Nephron progenitor cell (in vitro differentiated cells): ENCODE measurements around the gene BRPF3.
A peak's percentile ranks its signal among the peaks of the same experiment; 100 is the strongest.

Experiments used
- DNase-seq: peaks from one replicate; pipeline ENCODE4 v3.0.0; 2021
- H3K27ac Mint-ChIP-seq: 2 replicates; pipeline ENCODE4 v1.8.0; 2021; ENCODE audit warnings: mild to moderate bottlenecking, moderate library complexity, mixed read lengths
- H3K27me3 Mint-ChIP-seq: 2 replicates; pipeline ENCODE4 v1.8.0; 2021; ENCODE audit warnings: mild to moderate bottlenecking, low read depth, mixed read lengths; ENCODE audit not compliant: poor library complexity
- H3K36me3 Mint-ChIP-seq: 2 replicates; pipeline ENCODE4 v1.8.0; 2021; ENCODE audit warnings: low read depth, mixed read lengths
- H3K4me1 Mint-ChIP-seq: 2 replicates; pipeline ENCODE4 v1.8.0; 2021; ENCODE audit warnings: mixed read lengths
- H3K4me3 Mint-ChIP-seq: 2 replicates; pipeline ENCODE4 v1.8.0; 2021; ENCODE audit warnings: mild to moderate bottlenecking, moderate library complexity, mixed read lengths
- H3K9me3 Mint-ChIP-seq: 2 replicates; pipeline ENCODE4 v1.8.0; 2021; ENCODE audit warnings: mild to moderate bottlenecking, moderate library complexity, mixed read lengths
- TF ChIP-seq, protein P1 (sequence below): fragments of 200-600 bp; sonication (generic); IDR thresholded peaks from 2 replicates; pipeline ENCODE4 v1.5.0; 2021; ENCODE audit warnings: antibody characterized with exemption

The BRPF3 gene

DNA sequence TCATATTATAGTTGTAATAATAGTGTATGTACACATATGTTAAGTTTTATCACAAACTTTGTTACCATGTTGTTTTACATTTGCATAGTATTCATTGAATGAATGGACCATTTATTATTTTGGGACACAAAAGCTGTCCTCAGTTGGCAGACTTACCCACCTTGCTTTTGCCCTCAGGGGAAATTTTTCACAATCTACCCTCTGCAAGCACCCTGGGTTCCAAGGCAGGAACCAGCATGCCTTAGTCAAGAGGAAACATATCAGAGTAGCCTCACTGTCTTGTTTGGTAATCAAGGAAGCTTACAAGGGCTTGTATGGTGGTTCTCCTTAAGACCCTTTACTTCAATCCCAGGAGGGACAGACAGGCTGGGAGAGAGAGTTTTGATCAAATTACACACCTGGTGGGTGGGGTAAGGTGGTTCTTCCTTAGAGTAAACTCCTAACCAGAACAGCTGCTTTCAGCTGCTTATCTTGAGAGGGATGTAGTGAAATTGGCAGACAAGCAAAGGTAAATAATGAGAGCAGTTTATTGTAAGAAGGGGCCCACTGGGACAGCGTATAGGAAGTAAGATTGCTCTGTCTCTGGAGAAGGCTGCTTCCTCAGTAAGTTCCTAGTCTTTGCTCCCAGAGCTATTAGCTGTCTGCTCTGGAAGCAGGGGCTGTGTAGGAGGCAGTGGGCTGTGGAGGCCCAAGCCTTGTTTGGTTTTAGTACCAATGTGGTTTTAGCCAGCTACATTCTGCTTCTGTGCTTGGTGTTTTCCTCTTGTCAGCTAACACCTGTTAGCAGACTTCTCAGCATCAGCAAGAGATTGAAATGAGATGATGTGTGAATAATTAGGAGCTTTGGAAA, 31.1 kb downstream of the BRPF3 start:
- Mint-ChIP-seq H3K4me1 (no peaks in the 10 kb centered on the region), H3K27ac (peak overlapping the region; percentile 81), H3K4me3 (no peak overlapping the region), H3K36me3 (peaks cover 72% of the 10 kb centered on the region), H3K9me3 (no peaks in the 10 kb centered on the region), H3K27me3 (no peaks in the 10 kb centered on the region)
- TF ChIP-seq, protein P1, sequence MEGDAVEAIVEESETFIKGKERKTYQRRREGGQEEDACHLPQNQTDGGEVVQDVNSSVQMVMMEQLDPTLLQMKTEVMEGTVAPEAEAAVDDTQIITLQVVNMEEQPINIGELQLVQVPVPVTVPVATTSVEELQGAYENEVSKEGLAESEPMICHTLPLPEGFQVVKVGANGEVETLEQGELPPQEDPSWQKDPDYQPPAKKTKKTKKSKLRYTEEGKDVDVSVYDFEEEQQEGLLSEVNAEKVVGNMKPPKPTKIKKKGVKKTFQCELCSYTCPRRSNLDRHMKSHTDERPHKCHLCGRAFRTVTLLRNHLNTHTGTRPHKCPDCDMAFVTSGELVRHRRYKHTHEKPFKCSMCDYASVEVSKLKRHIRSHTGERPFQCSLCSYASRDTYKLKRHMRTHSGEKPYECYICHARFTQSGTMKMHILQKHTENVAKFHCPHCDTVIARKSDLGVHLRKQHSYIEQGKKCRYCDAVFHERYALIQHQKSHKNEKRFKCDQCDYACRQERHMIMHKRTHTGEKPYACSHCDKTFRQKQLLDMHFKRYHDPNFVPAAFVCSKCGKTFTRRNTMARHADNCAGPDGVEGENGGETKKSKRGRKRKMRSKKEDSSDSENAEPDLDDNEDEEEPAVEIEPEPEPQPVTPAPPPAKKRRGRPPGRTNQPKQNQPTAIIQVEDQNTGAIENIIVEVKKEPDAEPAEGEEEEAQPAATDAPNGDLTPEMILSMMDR: no peak
- no peak for DNase-seq

DNA sequence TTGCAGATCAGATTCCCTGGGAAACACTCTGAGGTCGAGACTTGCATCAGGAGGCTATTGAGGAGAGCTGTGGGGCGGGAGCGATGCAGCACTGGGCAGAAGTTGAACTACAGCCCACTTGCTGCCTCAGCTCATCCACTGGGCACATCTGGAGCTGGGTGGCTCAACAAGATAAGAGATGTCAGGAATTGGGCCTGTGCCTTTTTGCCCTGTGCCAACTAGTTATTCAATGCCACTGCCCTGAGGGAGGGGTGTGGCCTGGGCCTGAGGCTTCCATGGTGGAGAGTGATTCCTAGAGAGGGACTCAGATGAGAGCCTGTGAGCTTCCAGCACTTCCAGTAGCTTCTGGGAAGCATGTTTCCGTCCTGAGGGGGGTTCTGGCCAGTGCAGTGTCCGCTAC, 32.7 kb downstream of the BRPF3 start:
- H3K4me1 Mint-ChIP-seq: no peaks in the 10 kb centered on the region
- no peak overlapping the region for H3K27ac Mint-ChIP-seq
- H3K36me3 Mint-ChIP-seq: peaks cover 65% of the 10 kb centered on the region
- H3K27me3 Mint-ChIP-seq: no peaks in the 10 kb centered on the region
- TF ChIP-seq, protein P1: no peak
- H3K4me3 Mint-ChIP-seq: no peak overlapping the region
- H3K9me3 Mint-ChIP-seq: no peaks in the 10 kb centered on the region
- no peak for DNase-seq

DNA sequence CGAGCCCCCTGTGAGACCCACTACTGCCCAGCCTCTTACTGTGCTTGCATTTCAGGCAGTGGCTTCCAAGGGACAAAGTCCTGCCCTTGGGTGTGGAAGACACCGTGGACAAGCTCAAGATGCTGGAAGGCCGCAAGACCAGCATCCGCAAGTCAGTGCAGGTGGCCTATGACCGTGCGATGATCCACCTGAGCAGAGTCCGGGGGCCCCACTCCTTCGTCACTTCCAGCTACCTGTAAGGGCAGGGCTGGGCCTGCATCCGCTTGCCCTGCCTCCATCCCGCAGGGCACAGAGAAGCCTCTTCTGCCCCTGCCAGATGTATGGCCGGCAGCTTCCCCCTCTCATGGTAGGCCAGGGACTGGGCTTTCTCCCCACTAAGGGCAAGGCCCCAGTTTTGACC, 33.8 kb downstream of the BRPF3 start:
- TF ChIP-seq, protein P1: no peak
- H3K36me3 Mint-ChIP-seq: peaks cover 53% of the 10 kb centered on the region
- H3K27ac Mint-ChIP-seq: no peak overlapping the region
- no peaks in the 10 kb centered on the region for H3K9me3 Mint-ChIP-seq
- no peak overlapping the region for H3K4me3 Mint-ChIP-seq
- no peaks in the 10 kb centered on the region for H3K4me1 Mint-ChIP-seq
- DNase-seq: no peak
- no peaks in the 10 kb centered on the region for H3K27me3 Mint-ChIP-seq

DNA sequence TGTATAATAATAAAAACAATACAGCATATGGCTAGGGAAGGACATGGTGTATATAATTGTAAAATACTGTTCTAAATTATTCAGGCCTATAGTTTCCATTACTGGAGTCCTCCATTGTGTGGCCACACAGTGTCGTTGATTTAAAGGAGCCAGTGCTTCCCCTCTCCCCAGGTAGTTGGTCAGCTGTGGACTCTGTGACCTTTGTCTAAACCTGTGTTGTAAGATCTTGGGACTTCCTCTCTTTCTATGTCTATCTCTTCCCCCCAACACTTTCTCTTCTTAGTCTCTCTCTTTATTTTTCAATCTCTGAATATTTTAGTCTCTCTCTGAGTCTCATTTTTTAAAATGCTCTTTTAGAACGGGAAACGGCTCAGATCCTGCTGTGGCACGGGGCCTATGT, 35.6 kb downstream of the BRPF3 start:
- H3K27me3 Mint-ChIP-seq: no peaks in the 10 kb centered on the region
- H3K27ac Mint-ChIP-seq: no peak overlapping the region
- DNase-seq: no peak
- H3K9me3 Mint-ChIP-seq: no peaks in the 10 kb centered on the region
- H3K4me3 Mint-ChIP-seq: no peak overlapping the region
- H3K36me3 Mint-ChIP-seq: peaks cover 42% of the 10 kb centered on the region
- TF ChIP-seq, protein P1: no peak
- H3K4me1 Mint-ChIP-seq: no peaks in the 10 kb centered on the region

DNA sequence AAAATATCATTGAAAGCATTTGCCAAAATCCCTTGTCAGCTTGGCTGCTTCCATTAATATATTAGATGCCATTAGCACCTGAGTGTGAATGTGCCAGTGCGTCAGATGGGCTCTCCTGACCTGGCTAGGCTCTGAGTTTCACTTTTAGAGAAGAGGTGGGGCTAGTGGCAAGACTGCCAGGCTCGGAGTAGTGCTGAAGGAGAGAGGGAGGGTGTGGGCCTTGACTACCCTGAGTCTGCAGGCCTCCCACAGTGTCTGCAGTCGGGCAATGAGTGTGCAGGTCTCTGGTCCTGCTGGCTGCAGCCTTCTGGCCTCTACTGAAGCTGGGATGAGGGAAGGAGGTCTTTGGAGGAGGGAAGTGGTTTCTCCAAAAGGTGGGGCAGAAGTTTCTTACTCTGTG, 38.8 kb downstream of the BRPF3 start:
- Mint-ChIP-seq H3K4me3 (no peak overlapping the region), H3K27me3 (peaks cover 3% of the 10 kb centered on the region), H3K36me3 (peaks cover 23% of the 10 kb centered on the region), H3K9me3 (no peaks in the 10 kb centered on the region), H3K27ac (peak overlapping the region; percentile 29), H3K4me1 (no peaks in the 10 kb centered on the region)
- TF ChIP-seq, protein P1: no peak
- DNase-seq: no peak

DNA sequence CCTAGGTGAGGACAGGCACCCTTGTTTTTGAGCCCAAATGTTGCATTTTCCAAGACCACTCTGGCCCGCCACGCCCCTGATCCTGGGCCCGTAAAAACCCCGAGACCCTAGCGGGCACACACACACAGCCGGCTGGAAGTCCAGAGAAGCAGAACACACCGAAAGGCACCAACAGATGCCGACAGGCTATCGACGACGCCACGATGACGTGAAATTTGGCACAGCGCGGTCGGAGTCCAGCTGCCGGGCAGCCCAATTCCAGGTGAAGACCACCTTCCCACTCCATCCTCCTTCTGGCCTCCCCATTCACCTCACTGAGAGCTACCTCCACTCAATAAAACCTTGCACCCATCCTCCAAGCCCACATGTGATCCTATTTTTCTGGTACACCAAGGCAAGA, 39.3 kb downstream of the BRPF3 start:
- H3K9me3 Mint-ChIP-seq: no peaks in the 10 kb centered on the region
- no peak overlapping the region for H3K4me3 Mint-ChIP-seq
- no peaks in the 10 kb centered on the region for H3K4me1 Mint-ChIP-seq
- peaks cover 19% of the 10 kb centered on the region for H3K36me3 Mint-ChIP-seq
- TF ChIP-seq, protein P1: no peak
- no peak overlapping the region for H3K27ac Mint-ChIP-seq
- no peak for DNase-seq
- H3K27me3 Mint-ChIP-seq: peaks cover 4% of the 10 kb centered on the region
